SK-N-SH (cell line): ENCODE measurements around the gene XRCC3. TPM values are rescaled to one million over a fixed set of nuclear protein-coding genes. Genes with fewer than 3 reads are reported as not detected.

Experiments
- CTCF ChIA-PET: fragments of 300-600, 350-600 bp; formaldehyde crosslinking; extraction: SDS; loops from one replicate; lab custom pipeline; 2021; lab: Yijun Ruan, JAX
- POLR2A ChIA-PET: fragments of 350-600 bp; sonication (Branson Sonifier 250); formaldehyde crosslinking; extraction: SDS; loops from one replicate; lab custom pipeline; 2020; ENCODE audit warnings: antibody characterized with exemption, inconsistent platforms; lab: Yijun Ruan, JAX
- DNase-seq: peaks from one replicate; pipeline ENCODE4 v3.0.0; 2012
- H2AFZ ChIP-seq: fragments of 200-600 bp; sonication (generic); 2 replicates; pipeline ENCODE4 v1.8.1; 2016; ENCODE audit warnings: antibody characterized with exemption, mild to moderate bottlenecking, low read depth
- H3F3A ChIP-seq: fragments of 200-600 bp; sonication (generic); replicated peaks from 2 replicates; pipeline ENCODE3; 2016; ENCODE audit warnings: antibody characterized with exemption, mild to moderate bottlenecking; ENCODE audit not compliant: insufficient read depth
- H3K27ac ChIP-seq, 2 experiments: fragments of 200-500 bp in 1 of 2; fragments of 200-600 bp in 1 of 2; sonication (Bioruptor generic) in 1 of 2; sonication (generic), shearing (Covaris generic) in 1 of 2; 2 replicates each; pipeline versions ENCODE4 v1.5.1 to v1.6.1; 2014 to 2016; ENCODE audit warnings: low read depth in 2 of 2, inconsistent platforms in 1 of 2, low read length in 1 of 2, mild to moderate bottlenecking in 1 of 2, mixed read lengths in 1 of 2
- H3K27me3 ChIP-seq: fragments of 200-600 bp; sonication (generic), shearing (Covaris generic); 2 replicates; pipeline ENCODE4 v1.6.1; 2016; ENCODE audit warnings: mixed run types; ENCODE audit not compliant: insufficient read depth
- H3K36me3 ChIP-seq, 2 experiments: fragments of 200-500 bp in 1 of 2; fragments of 200-600 bp in 1 of 2; sonication (Bioruptor generic) in 1 of 2; sonication (generic) in 1 of 2; replicated peaks in 1 of 2; 2 replicates each; pipeline versions ENCODE3 to v1.5.1; 2014 to 2016; ENCODE audit warnings: low read length in 1 of 2, mild to moderate bottlenecking in 1 of 2; ENCODE audit not compliant: insufficient read depth in 2 of 2, control insufficient read depth in 1 of 2
- H3K4me1 ChIP-seq, 2 experiments: fragments of 200-500 bp in 1 of 2; fragments of 200-600 bp in 1 of 2; sonication (Bioruptor generic) in 1 of 2; sonication (generic), shearing (Covaris generic) in 1 of 2; 2 replicates each; pipeline versions ENCODE4 v1.5.1 to v1.6.1; 2014 to 2016; ENCODE audit warnings: low read depth in 1 of 2, low read length in 1 of 2, mixed run types in 1 of 2; ENCODE audit not compliant: insufficient read depth in 2 of 2, control insufficient read depth in 1 of 2
- H3K4me2 ChIP-seq: fragments of 200-600 bp; sonication (generic), shearing (Covaris generic); 2 replicates; pipeline ENCODE4 v1.6.1; 2017; ENCODE audit warnings: mixed run types
- H3K4me3 ChIP-seq, 2 experiments: fragments of 200-500 bp in 1 of 2; fragments of 200-600 bp in 1 of 2; sonication (Bioruptor generic) in 1 of 2; sonication (generic), shearing (Covaris generic) in 1 of 2; 2 replicates each; pipeline versions ENCODE4 v1.5.1 to v1.8.1; 2014 to 2016; ENCODE audit warnings: low read depth in 2 of 2, inconsistent platforms in 1 of 2, low read length in 1 of 2, mild to moderate bottlenecking in 1 of 2, mixed read lengths in 1 of 2, moderate library complexity in 1 of 2
- H3K79me2 ChIP-seq: fragments of 200-600 bp; sonication (generic); 2 replicates; pipeline ENCODE4 v1.8.1; 2017; ENCODE audit warnings: mild to moderate bottlenecking; ENCODE audit not compliant: insufficient read depth
- H3K9ac ChIP-seq: fragments of 200-600 bp; sonication (generic); 2 replicates; pipeline ENCODE4 v1.6.1; 2017; ENCODE audit warnings: mixed run types
- H3K9me2 ChIP-seq: fragments of 200-600 bp; sonication (generic); 2 replicates; pipeline ENCODE4 v1.6.1; 2017; ENCODE audit warnings: mixed run types
- H3K9me3 ChIP-seq: fragments of 200-600 bp; sonication (generic); 2 replicates; pipeline ENCODE4 v1.6.1; 2017; ENCODE audit warnings: mixed run types, mild to moderate bottlenecking, moderate library complexity
- H4K20me1 ChIP-seq: fragments of 200-600 bp; sonication (generic); 2 replicates; pipeline ENCODE4 v1.6.1; 2017; ENCODE audit warnings: mild to moderate bottlenecking, mixed run types; ENCODE audit not compliant: insufficient read depth
- ELF1 ChIP-seq: IDR thresholded peaks from 2 replicates; pipeline ENCODE4 v1.4.0; 2012
- EZH2phosphoT487 ChIP-seq: fragments of 200-600 bp; sonication (generic); IDR thresholded peaks from 2 replicates; pipeline ENCODE4 v1.6.1; 2017; ENCODE audit warnings: low read depth, mixed run types, mild to moderate bottlenecking, antibody characterized with exemption, moderate library complexity, borderline replicate concordance
- FOXM1 ChIP-seq: IDR thresholded peaks from 2 replicates; pipeline ENCODE4 v1.4.0; 2012; ENCODE audit warnings: low read depth, mild to moderate bottlenecking
- GABPA ChIP-seq: IDR thresholded peaks from 2 replicates; pipeline ENCODE4 v1.4.0; 2012; ENCODE audit warnings: low read depth, mild to moderate bottlenecking
- GATA2 ChIP-seq: sonication (generic); formaldehyde crosslinking; IDR thresholded peaks from 2 replicates; pipeline ENCODE4 v1.5.0; 2020; ENCODE audit warnings: mild to moderate bottlenecking, missing genetic modification reagents
- JUND ChIP-seq: IDR thresholded peaks from 2 replicates; pipeline ENCODE4 v1.4.0; 2012
- MAX ChIP-seq: IDR thresholded peaks from 2 replicates; pipeline ENCODE4 v1.4.0; 2012; ENCODE audit warnings: low read depth
- NFIC ChIP-seq: IDR thresholded peaks from 2 replicates; pipeline ENCODE4 v1.4.0; 2012; ENCODE audit warnings: borderline replicate concordance
- NRF1 ChIP-seq: IDR thresholded peaks from 2 replicates; pipeline ENCODE4 v1.6.1; 2012; ENCODE audit warnings: low read depth, mild to moderate bottlenecking, low read length
- RCOR1 ChIP-seq: fragments of 150-350 bp; IDR thresholded peaks from 2 replicates; pipeline ENCODE4 v1.6.1; 2017; ENCODE audit warnings: antibody characterized with exemption, low read length
- RFX5 ChIP-seq: IDR thresholded peaks from 2 replicates; pipeline ENCODE4 v1.6.1; 2012; ENCODE audit warnings: mild to moderate bottlenecking, improper control_type of control experiment, low read length
- RXRA ChIP-seq: IDR thresholded peaks from 2 replicates; pipeline ENCODE4 v1.4.0; 2012; ENCODE audit warnings: low read depth, mild to moderate bottlenecking, borderline replicate concordance
- SIN3A ChIP-seq: IDR thresholded peaks from 2 replicates; pipeline ENCODE4 v1.6.1; 2012; ENCODE audit warnings: low read depth, mild to moderate bottlenecking, low read length, moderate library complexity, borderline replicate concordance
- SMC3 ChIP-seq: IDR thresholded peaks from 2 replicates; pipeline ENCODE4 v1.6.1; 2012; ENCODE audit warnings: low read depth, low read length, improper control_type of control experiment
- TCF12 ChIP-seq: IDR thresholded peaks from 2 replicates; pipeline ENCODE4 v1.4.0; 2012
- TEAD4 ChIP-seq: IDR thresholded peaks from 2 replicates; pipeline ENCODE4 v1.4.0; 2012; ENCODE audit warnings: mild to moderate bottlenecking, borderline replicate concordance; ENCODE audit not compliant: insufficient read depth
- USF1 ChIP-seq: IDR thresholded peaks from 2 replicates; pipeline ENCODE4 v1.4.0; 2012; ENCODE audit warnings: low read depth, borderline replicate concordance
- USF2 ChIP-seq: fragments of 150-350 bp; IDR thresholded peaks from 2 replicates; pipeline ENCODE4 v1.6.1; 2017; ENCODE audit warnings: antibody characterized with exemption, low read length, low read depth, borderline replicate concordance
- WGBS: methylation state at CpG from one replicate; pipeline ENCODE4 v1.1.6; 2017; ENCODE audit warnings: low lambda C conversion rate; 5-methylcytosine and 5-hydroxymethylcytosine counted together
- polyA plus RNA-seq, 3 experiments: library from polyadenylated mRNA; depleted of rRNA; stranded (reverse); fragments of >200 nt; gene quantifications; 2 replicates each; pipeline ENCODE4 v1.2.3, GENCODE V29; 2012

Gene XRCC3
- polyA plus RNA-seq, 1 of the 3 experiments (the other 2 are of a cell fraction), result 11.7 TPM

- Histone ChIP-seq H3K9me2 (no peaks in the 10 kb centered on the region), H3K9me3 (no peaks in the 10 kb centered on the region), H3K27ac (no peak overlapping the region), H3K4me1 (no peaks in the 10 kb centered on the region), H3K27me3 (no peaks in the 10 kb centered on the region), H3K9ac (no peak overlapping the region), H3K36me3 (peaks cover 74 to 77% of the 10 kb centered on the region in 2 experiments), H3K4me3 (no peak overlapping the region), H3K4me2 (no peak overlapping the region), H3F3A (peaks cover 14% of the 10 kb centered on the region), H4K20me1 (no peaks in the 10 kb centered on the region), H3K79me2 (peaks cover 72% of the 10 kb centered on the region), H2AFZ (no peak overlapping the region)
- no peak for DNase-seq
- ChIA-PET CTCF (interaction anchor here (0.9 kb wide), 1 partner anchor 11 kb away, joined by 3 read pairs; no protein-coding TSS in a partner anchor), POLR2A (no interaction called here)
- TF ChIP-seq JUND, result no peak
- TF ChIP-seq USF2, result no peak
- TF ChIP-seq RFX5, result no peak
- TF ChIP-seq EZH2phosphoT487, result no peak
- TF ChIP-seq RXRA, result no peak
- TF ChIP-seq MAX, result no peak
- TF ChIP-seq SIN3A, result no peak
- TF ChIP-seq NRF1, result no peak
- TF ChIP-seq SMC3, result no peak
- TF ChIP-seq GABPA, result no peak
- WGBS, result 93% methylated on average over 15 of the region's 15 CpGs
Observed at GRCh38 chr14:103684871-103685270, 30.4 kb downstream of the XRCC3 start.

- Histone ChIP-seq H3K9me2 (no peaks in the 10 kb centered on the region), H3K79me2 (peaks cover 72% of the 10 kb centered on the region), H3K9me3 (no peaks in the 10 kb centered on the region), H3K4me2 (no peak overlapping the region), H3K4me1 (no peaks in the 10 kb centered on the region), H3K9ac (no peak overlapping the region), H3K4me3 (no peak overlapping the region), H4K20me1 (no peaks in the 10 kb centered on the region), H3K36me3 (peaks cover 78 to 81% of the 10 kb centered on the region in 2 experiments), H3K27me3 (no peaks in the 10 kb centered on the region)
- WGBS, result 93% methylated on average over 5 of the region's 6 CpGs
- POLR2A ChIA-PET, result no interaction called here
- no peak for DNase-seq
- no peak for TF ChIP-seq EZH2phosphoT487
- TF ChIP-seq FOXM1, result no peak
- TF ChIP-seq, all 33 proteins: peak for 0
- Histone ChIP-seq H2AFZ (no peak overlapping the region), H3F3A (peaks cover 14% of the 10 kb centered on the region), H3K27ac (no peak overlapping the region; a peak in 1 of 4 replicates)
- CTCF ChIA-PET, result interaction anchor here (0.9 kb wide), 1 partner anchor 11 kb away, joined by 3 read pairs; no protein-coding TSS in a partner anchor
Observed at GRCh38 chr14:103684471-103684870, 30.8 kb downstream of the XRCC3 start.

GRCh38 chr14:103683139-103683538 lies 32.1 kb downstream of the XRCC3 start:
- Histone ChIP-seq H2AFZ (no peak overlapping the region), H3K79me2 (peaks cover 70% of the 10 kb centered on the region), H3K27ac (no peak overlapping the region), H3K4me2 (no peak overlapping the region), H3K27me3 (no peaks in the 10 kb centered on the region), H3K9ac (no peak overlapping the region), H3F3A (peaks cover 14% of the 10 kb centered on the region), H3K9me2 (no peaks in the 10 kb centered on the region), H3K9me3 (no peaks in the 10 kb centered on the region), H3K36me3 (peaks cover 81 to 84% of the 10 kb centered on the region in 2 experiments), H3K4me3 (no peak overlapping the region), H4K20me1 (no peaks in the 10 kb centered on the region), H3K4me1 (no peaks in the 10 kb centered on the region)
- DNase-seq, result no peak
- WGBS, result 83% methylated on average over 15 of the region's 15 CpGs
- ChIA-PET CTCF (no interaction called here), POLR2A (no interaction called here)
- TF ChIP-seq ELF1, result no peak
- no peak for TF ChIP-seq RCOR1
- TF ChIP-seq TCF12, result no peak
- no peak for TF ChIP-seq GATA2 (CRISPR knock-in tag)
- TF ChIP-seq FOXM1, result no peak
- TF ChIP-seq JUND, result no peak
- TF ChIP-seq EZH2phosphoT487, result no peak
- TF ChIP-seq USF1, result no peak
- no peak for TF ChIP-seq RFX5
- TF ChIP-seq TEAD4, result no peak
- no peak for TF ChIP-seq NFIC
